Rectal smooth muscle tissue (tissue), 1 donor: ENCODE results near the gene NEO1.
"Not testable (repeated sequence)": the region's sequence is repeated elsewhere in the genome, so short reads cannot be mapped to it uniquely, and the experiment has no call there.

ENCODE experiments used
- H3K27ac ChIP-seq: one replicate; pipeline ENCODE4 v1.7.0; 2013; ENCODE audit warnings: low read depth, low read length, inconsistent platforms
- H3K27me3 ChIP-seq: one replicate; pipeline ENCODE4 v1.7.0; 2013; ENCODE audit warnings: low read length; ENCODE audit not compliant: control insufficient read depth, insufficient read depth
- H3K36me3 ChIP-seq: one replicate; pipeline ENCODE4 v1.7.0; 2013; ENCODE audit warnings: low read length; ENCODE audit not compliant: control insufficient read depth, insufficient read depth
- H3K4me1 ChIP-seq: one replicate; pipeline ENCODE4 v1.7.0; 2013; ENCODE audit warnings: low read length; ENCODE audit not compliant: control insufficient read depth, insufficient read depth
- H3K4me3 ChIP-seq: one replicate; pipeline ENCODE4 v1.7.0; 2013; ENCODE audit warnings: low read length
- H3K9ac ChIP-seq: one replicate; pipeline ENCODE4 v1.7.0; 2013; ENCODE audit warnings: low read length

NEO1 gene

DNA sequence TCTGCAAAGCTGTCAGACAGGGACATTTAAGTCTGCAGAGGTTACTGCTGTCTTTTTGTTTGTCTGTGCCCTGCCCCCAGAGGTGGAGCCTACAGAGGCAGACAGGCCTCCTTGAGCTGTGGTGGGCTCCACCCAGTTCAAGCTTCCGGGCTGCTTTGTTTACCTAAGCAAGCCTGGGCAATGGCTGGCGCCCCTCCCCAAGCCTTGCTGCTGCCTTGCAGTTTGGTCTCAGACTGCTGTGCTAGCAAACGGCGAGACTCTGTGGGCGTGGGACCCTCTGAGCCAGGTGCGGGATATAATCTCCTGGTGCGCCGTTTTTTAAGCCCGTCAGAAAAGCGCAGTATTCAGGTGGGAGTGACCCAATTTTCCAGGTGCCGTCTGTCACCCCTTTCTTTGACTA lies 169.2 kb downstream of the NEO1 start:
- H3K4me3 ChIP-seq, H3K9ac ChIP-seq, H3K27ac ChIP-seq, H3K4me1 ChIP-seq, H3K36me3 ChIP-seq, H3K27me3 ChIP-seq: not testable (repeated sequence)

DNA sequence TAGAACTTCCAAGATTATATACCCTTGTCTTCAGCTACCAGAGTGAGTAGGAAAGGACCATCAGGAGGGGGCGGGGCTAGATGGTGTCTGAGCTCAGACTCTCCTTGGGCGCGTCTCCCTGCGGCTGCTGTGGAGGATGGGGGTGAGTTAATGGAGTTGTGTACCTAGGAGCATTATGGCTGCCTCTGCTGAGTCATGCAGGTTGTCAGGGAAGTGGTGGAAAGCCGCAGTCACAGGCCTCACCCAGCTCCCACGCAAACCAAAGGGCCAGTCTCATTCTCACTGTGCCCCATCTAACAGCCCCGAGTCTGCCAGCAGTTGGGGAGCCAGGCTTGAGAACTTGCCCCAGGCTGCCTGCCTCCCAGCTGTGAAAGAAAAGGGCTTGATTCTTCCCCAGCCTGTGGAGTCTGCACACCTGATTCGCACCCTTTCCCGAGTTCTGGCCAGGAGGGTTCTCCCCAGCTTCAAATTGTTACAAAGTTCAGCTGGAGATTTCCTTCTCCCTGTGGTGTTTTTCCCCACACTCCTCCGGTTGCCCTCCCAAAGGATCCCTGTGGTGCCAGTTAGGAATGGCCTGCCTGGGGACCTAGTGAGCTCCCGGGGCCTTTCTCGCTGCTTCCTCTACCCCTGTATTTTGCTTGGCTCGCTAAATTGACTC lies 173.2 kb downstream of the NEO1 start:
- Histone ChIP-seq H3K27ac (no peak overlapping the region), H3K4me3 (no peak overlapping the region), H3K27me3 (no peaks in the 10 kb centered on the region), H3K4me1 (no peaks in the 10 kb centered on the region), H3K36me3 (no peaks in the 10 kb centered on the region), H3K9ac (no peak overlapping the region)

DNA sequence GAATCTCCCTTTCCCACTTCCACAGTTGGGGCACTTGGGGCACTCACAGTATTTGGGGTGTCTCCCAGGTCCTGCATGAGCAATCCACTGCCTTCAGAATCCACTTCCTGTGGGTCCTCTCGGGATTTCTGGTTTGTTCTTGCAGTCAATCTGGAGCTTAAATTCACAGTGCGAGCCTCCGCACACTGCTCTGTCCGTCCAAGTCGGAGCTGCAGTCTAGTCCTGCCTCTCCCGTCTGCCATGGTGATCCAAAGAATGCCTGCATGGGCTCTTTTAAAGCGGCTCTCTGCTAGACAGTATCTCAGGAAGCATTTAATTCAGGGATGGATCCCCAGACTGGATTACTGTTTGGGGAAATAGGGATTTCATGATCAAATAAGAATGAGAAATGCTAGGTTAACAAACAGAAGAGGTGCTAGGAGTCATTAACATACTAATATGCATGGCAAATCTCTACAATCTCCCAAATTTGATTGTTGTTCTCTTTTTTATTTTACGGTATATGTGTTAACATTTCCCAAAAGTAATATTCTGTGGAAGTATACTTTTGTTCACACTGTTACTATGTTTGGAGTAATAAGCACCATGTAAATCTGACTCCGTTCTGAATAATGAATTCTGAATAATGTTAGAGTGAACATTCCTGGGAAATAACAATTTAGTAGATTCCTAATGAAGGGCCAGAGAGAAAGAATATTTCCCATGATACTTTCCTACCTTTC lies 174.0 kb downstream of the NEO1 start:
- Histone ChIP-seq H3K4me3 (no peak overlapping the region), H3K27ac (no peak overlapping the region), H3K36me3 (no peaks in the 10 kb centered on the region), H3K9ac (no peak overlapping the region), H3K4me1 (no peaks in the 10 kb centered on the region), H3K27me3 (no peaks in the 10 kb centered on the region)

GRCh38 chr15:73227433-73228056 lies 175.3 kb downstream of the NEO1 start:
- Histone ChIP-seq H3K27ac (no peak overlapping the region), H3K27me3 (no peaks in the 10 kb centered on the region), H3K4me1 (no peaks in the 10 kb centered on the region), H3K36me3 (no peaks in the 10 kb centered on the region), H3K4me3 (no peak overlapping the region), H3K9ac (no peak overlapping the region)

DNA sequence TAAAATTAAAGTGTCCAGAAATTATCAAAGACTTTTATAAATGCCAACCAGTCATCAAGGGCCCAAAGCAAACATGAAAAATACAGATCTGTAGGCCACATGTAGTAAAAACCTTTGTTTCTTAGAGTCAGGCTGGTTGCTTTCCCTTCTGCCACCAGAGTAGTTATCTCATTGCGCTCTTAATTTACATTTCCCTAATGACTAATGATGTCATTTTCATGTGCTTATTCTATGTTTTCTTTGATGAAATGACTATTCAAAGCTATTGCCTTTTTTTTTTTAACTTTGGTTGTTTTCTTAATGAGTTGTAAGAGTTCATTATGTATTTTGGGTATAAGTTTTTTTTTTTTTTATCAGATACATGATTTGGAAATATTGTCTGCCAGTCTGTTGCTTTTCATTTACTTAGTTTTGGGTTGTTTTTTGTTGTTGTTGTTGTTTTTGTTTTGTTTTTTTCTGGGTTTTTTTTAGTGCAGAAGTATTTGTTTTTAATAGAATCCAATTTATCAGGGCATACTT lies 175.9 kb downstream of the NEO1 start:
- Histone ChIP-seq H3K9ac (no peak overlapping the region), H3K27me3 (no peaks in the 10 kb centered on the region), H3K4me3 (no peak overlapping the region), H3K4me1 (no peaks in the 10 kb centered on the region), H3K27ac (no peak overlapping the region), H3K36me3 (no peaks in the 10 kb centered on the region)

GRCh38 chr15:73231661-73232419 lies 179.6 kb downstream of the NEO1 start:
- Histone ChIP-seq H3K36me3 (no peaks in the 10 kb centered on the region), H3K4me1 (no peaks in the 10 kb centered on the region), H3K4me3 (no peak overlapping the region), H3K27me3 (no peaks in the 10 kb centered on the region), H3K27ac (no peak overlapping the region), H3K9ac (no peak overlapping the region)

- no peak overlapping the region for H3K27ac ChIP-seq
- no peaks in the 10 kb centered on the region for H3K36me3 ChIP-seq
- no peak overlapping the region for H3K9ac ChIP-seq
These were observed 180.5 kb downstream of the NEO1 start for GRCh38 chr15:73232776-73233175.

DNA sequence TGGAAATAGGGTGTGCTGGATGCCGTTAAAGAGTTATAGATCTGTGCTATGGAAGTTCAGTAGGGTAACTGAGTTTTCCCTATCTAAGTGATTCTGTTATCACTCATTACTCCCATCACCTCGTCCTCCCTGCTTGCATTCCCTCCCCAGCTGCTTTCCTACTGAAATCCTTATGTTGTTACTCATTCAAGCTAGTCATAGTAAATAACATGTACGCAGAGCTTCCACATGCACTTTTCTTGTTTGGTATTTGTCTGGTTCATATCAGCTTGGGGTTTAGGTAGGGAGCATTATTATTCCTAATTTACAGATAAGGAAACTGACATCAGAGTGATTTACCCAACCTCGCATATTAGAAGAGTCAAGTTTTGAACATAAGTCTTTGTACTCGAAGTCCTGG lies 181.4 kb downstream of the NEO1 start:
- Histone ChIP-seq H3K27ac (no peak overlapping the region), H3K9ac (no peak overlapping the region), H3K4me1 (no peaks in the 10 kb centered on the region), H3K27me3 (no peaks in the 10 kb centered on the region), H3K4me3 (no peak overlapping the region), H3K36me3 (no peaks in the 10 kb centered on the region)

More at GRCh38 chr15:73232776-73233175, 180.5 kb downstream of the NEO1 start:
- no peaks in the 10 kb centered on the region for H3K27me3 ChIP-seq
- H3K4me3 ChIP-seq, result no peak overlapping the region
- no peaks in the 10 kb centered on the region for H3K4me1 ChIP-seq

DNA sequence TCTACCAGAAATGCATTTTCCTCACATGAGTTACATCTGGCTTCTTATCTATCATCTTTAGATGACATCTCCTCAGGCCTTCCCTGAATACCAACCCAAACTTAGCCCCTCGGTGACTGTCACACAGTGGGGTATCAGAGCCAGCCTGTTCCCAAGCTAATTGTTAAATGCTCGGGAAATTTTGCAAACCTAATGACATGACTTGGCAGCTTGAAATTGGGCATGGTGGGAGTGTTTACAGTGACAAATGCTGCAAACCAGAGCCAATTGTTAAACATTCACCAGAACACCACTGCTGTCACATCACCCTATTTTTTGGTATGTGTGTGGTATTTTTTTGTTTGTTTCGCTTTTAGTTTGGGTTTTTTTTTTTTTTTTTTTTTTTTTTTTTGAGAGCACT lies 185.6 kb downstream of the NEO1 start:
- no peak overlapping the region for H3K4me3 ChIP-seq
- no peak overlapping the region for H3K27ac ChIP-seq
- no peak overlapping the region for H3K9ac ChIP-seq

GRCh38 chr15:73239564-73240215 lies 187.4 kb downstream of the NEO1 start:
- Histone ChIP-seq H3K4me3 (no peak overlapping the region), H3K27me3 (no peaks in the 10 kb centered on the region), H3K36me3 (no peaks in the 10 kb centered on the region), H3K9ac (no peak overlapping the region), H3K4me1 (no peaks in the 10 kb centered on the region), H3K27ac (no peak overlapping the region)

More for the DNA sequence above, 185.6 kb downstream of the NEO1 start:
- no peaks in the 10 kb centered on the region for H3K4me1 ChIP-seq
- H3K27me3 ChIP-seq, result no peaks in the 10 kb centered on the region
- H3K36me3 ChIP-seq, result no peaks in the 10 kb centered on the region

- no peak overlapping the region for H3K4me3 ChIP-seq
- no peaks in the 10 kb centered on the region for H3K36me3 ChIP-seq
- H3K27me3 ChIP-seq, result no peaks in the 10 kb centered on the region
- no peaks in the 10 kb centered on the region for H3K4me1 ChIP-seq
- H3K27ac ChIP-seq, result no peak overlapping the region
- no peak overlapping the region for H3K9ac ChIP-seq
These were observed 188.7 kb downstream of the NEO1 start for GRCh38 chr15:73240866-73241499.
